GM18951 (cell line): Measurements from ENCODE around the gene ITCH.
"Not testable (repeated sequence)": the region's sequence is repeated elsewhere in the genome, so short reads cannot be mapped to it uniquely, and the experiment has no call there.

Experiments
- POLR2A ChIP-seq: IDR thresholded peaks from 4 replicates; pipeline ENCODE4 v1.6.1; 2011; ENCODE audit warnings: mild to moderate bottlenecking; ENCODE audit not compliant: insufficient read length, insufficient read depth; ENCODE audit errors: extremely low read depth
- in situ Hi-C: fragments of 300-500 bp; cut with MboI; formaldehyde crosslinking; loops from one replicate; pipeline ENCODE4 v1.12.0; 2022; ENCODE audit warnings: low sequenced_read_pairs, mixed read lengths, inconsistent platforms; ENCODE audit not compliant: unreplicated experiment

Gene ITCH

DNA sequence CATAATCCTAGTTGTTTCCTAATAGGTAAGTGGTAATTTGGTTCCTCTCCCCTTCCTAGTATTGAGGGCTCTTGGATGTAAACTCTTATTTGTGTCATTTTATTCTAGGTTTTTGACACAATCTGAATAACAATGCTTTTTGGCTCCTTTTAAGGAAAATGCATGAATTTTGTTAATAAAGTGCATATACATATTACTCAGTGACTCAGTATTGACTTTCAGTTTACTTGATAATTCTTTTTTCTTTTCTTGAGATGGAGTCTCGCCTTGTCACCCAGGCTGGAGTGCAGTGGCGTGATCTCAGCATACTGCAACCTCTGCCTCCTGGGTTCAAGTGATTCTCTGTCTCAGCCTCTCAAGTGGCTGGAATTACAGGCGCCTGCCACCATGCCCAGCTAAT, 19.1 kb downstream of the ITCH start:
- TF ChIP-seq POLR2A: no peak
- in situ Hi-C loops: no loop called here

DNA sequence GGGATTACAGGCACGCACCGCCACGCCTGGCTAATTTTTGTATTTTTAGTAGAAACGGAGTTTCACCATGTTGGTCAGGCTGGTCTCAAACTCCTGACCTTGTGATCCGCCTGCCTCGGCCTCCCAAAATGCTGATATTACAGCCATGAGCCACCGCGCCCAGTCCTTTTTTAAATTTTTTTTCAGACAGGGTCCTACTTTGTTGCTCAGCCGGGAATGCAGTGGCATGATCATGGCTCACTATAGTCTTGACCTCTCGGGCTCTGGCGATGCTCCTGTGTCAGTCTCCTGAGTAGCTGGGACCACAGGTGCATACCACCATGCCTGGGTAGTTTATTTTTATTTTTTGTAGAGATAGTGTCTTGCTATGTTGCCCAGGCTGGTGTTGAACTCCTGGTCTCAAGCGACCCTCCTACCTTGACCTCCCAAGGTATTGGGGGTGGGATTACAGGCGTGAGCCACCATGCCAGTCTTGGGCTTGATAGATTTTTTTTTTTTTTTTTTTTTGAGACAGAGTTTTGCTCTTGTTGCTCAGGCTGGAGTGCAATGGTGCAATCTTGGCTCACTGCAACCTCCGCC, 19.9 kb downstream of the ITCH start:
- in situ Hi-C loops: not testable (repeated sequence)

GRCh38 chr20:34385464-34385863, 22.4 kb downstream of the ITCH start:
- in situ Hi-C loops: no loop called here
- TF ChIP-seq POLR2A: no peak

- TF ChIP-seq POLR2A: no peak
- in situ Hi-C loops: no loop called here
These were observed 24.9 kb downstream of the ITCH start for GRCh38 chr20:34388000-34388399.

- no peak for TF ChIP-seq POLR2A
- in situ Hi-C loops: no loop called here
These were observed 25.6 kb downstream of the ITCH start for GRCh38 chr20:34388678-34389077.

DNA sequence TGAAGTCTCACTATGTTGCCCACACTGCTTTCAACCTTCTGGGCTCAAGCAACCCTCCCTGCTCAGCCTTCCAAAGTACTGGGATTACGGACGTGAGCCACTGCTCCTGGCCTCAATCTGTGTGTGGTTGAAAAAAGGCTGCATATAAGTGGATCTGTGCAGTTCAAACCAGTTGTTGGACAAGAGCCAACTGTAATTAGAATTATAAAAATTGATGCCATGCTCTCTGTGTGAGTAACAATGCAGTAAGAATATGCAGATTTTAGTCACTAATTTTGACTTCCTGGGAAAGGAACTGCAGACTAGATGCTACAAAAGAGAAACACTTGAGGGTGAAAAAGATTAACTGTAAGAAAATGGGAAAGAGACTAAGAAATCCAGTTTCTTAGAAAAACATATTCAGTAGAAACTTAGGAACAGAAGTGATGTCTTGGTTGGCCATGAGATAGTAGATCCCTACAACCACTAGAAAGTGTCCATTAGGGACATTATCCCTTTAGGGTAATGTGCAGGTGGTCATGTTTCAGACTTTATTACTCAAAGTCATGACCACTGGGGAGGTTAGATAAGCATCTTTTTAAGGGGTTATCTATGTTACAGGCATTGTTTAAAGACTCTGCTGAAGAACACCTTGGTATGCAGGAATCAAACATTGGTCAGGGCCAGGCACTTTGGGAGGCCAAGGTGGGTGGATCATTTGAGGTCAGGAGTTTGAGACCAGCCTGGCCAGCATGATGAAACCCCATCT, 26.3 kb downstream of the ITCH start:
- in situ Hi-C loops: no loop called here
- TF ChIP-seq POLR2A: no peak

GRCh38 chr20:34389954-34390555, 27.0 kb downstream of the ITCH start:
- in situ Hi-C loops: no loop called here
- TF ChIP-seq POLR2A: no peak

DNA sequence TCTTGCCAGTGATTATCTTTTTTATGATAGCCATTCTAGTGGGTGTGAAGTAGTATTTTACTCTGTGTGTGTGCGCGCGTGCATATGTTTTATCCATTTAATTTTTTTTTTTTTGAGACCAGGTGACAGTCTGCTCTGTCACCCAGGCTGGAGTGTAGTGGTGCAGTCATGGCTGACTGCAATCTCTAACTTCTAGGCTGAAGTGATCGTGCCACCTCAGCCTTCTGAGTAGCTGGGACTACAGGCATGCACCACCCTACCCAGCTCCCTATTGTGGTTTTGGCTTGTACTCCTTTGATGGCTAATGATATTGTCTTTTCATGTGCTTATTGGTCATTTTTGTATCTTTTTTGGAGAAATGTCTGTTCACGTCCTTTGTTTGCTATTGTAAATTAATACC, 33.3 kb downstream of the ITCH start:
- no peak for TF ChIP-seq POLR2A

DNA sequence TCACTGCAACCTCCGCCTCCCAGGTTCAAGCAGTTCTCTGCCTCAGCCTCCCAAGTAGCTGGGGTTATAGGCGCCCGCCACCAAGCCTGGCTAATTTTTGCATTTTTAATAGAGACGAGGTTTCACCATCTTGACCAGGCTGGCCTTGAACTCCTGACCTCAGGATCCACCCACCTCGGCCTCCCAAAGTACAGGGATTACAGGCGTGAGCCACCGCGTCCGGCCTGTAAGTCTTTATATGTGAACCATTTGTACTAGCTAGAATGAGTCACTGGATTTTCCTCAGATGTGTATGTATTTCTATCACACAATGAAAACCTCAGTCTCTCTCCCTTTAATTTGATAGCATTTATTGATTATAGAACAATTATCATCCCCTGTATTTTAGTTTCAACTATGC, 34.0 kb downstream of the ITCH start:
- in situ Hi-C loops: no loop called here
- no peak for TF ChIP-seq POLR2A

More for the DNA sequence above, 33.3 kb downstream of the ITCH start:
- in situ Hi-C loops: no loop called here

DNA sequence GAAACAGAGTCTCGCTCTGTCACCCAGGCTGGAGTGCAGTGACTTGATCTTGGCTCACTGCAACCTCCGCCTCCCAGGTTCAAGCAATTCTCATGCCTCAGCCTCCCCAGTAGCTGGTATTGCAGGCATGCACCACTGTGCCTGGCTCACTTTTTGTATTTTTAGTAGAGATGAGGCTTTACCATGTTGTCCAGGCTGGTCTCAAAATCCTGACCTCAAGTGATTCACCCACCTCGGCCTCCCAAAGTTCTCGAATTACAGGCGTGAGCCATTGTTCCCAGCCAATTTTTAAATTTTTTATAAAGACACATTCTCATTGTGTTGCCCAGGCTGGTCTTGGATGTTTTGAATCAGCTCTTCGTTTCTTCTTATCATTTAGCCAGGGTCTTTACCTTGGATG, 37.7 kb downstream of the ITCH start:
- in situ Hi-C loops: not testable (repeated sequence)

DNA sequence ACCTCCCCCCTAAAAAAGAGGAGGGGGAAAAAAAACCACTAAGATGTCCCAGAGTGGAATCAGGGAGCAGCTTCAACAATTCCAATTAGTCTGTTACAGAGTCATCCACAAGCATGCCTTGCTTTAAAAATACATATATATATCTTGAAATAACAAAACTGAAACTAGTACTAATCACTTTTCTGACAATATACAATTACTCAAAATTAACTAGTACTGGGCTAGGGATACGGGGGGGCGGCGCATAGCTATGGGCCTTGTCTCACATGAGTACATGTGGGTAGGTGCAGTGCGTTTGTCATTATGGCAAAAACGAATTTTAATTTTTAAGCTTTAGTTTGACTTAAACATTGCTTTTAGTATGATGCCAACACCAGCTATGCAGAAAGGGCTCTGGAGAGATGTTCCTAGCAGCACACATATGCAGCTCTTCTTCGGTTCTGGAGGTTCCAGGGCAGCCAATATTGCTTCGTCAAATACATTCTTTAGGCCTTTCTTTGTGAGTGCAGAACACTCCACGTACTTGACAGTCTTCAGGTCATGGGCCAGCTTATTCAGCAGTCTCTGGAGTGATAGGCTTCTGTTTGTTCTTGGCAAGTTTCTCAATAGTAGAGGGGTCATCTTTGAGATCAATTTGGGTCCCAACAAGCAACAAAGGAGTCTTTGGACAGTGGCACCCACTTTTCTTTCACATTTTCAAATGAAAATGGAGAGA, 38.8 kb downstream of the ITCH start:
- in situ Hi-C loops: no loop called here
- no peak for TF ChIP-seq POLR2A

DNA sequence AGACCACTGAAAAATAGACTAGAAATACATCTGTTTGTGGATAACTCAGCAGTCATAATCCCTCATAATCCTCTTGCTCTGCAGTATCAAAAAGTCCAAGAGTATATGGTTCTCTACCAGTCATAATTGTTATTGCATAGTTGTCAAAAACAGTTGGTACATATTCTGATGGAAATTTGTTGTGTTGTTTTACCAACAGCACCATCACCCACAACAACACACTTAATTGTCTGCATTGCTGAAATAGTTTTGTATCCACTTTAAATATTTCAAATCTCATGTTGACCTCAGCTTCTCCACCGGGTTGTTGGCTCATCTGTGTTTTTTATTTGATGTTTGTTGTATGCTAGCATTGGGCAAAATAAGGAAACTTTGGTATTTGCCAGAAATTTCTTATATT, 39.4 kb downstream of the ITCH start:
- in situ Hi-C loops: no loop called here
- no peak for TF ChIP-seq POLR2A

DNA sequence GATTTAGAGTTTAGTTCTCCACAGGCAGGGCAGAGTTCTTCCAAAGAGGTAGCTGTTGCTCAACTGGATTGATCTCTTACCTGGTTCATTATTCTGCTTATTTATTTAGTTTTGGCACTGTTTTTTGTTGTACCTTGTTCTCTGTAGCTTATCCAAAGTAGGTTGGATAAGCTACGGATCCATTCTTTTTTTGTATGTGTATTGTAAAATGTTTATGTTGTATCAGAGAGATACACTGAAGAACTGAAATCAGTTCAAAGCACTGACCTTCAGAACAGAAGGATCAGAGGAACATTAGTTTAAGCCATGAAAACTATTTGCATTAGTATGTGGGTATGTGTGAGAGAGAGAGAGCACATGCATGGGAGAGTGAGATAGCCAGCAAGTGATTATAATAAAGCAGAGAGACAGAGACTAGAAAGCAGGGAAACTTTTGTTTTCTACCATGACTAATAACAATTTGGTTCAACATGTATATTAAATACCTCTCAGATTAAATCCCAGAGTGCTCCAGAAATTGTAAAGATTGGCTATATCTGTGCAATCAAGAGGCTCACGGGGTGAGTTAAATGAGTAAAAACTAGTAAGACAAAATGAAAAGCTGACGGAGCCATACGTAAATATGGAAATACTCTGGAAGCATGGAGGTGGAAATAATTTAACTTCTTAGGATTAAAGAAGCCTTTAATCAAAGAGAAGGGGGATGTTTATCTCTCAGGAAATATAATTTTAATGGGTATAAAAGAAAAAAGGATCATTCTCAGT, 40.2 kb downstream of the ITCH start:
- in situ Hi-C loops: no loop called here

More for the DNA sequence above, 40.2 kb downstream of the ITCH start:
- TF ChIP-seq POLR2A: no peak
